Esophagus muscularis mucosa (tissue), 4 donors: ENCODE data around the gene ZNF275.

Experiments used
- EP300 ChIP-seq: sonication (generic); formaldehyde crosslinking; IDR thresholded peaks from one replicate; pipeline ENCODE4 v1.6.1; 2017; ENCODE audit warnings: antibody characterized with exemption
- POLR2A ChIP-seq: fragments of 450-650 bp; IDR thresholded peaks from one replicate; pipeline ENCODE4 v1.6.1; 2017; ENCODE audit warnings: antibody characterized with exemption, moderate library complexity, mild to moderate bottlenecking, low read depth
- TF ChIP-seq, protein P1 (sequence below), 3 experiments: fragments of 200-600 bp in 2 of 3; fragments of 450-650 bp in 1 of 3; sonication (generic) in 2 of 3; IDR thresholded peaks; one replicate each; pipeline ENCODE4 v1.5.1; 2017 to 2019; ENCODE audit warnings: antibody characterized with exemption in 3 of 3, mild to moderate bottlenecking in 2 of 3, moderate library complexity in 1 of 3

- TF ChIP-seq, protein P1, sequence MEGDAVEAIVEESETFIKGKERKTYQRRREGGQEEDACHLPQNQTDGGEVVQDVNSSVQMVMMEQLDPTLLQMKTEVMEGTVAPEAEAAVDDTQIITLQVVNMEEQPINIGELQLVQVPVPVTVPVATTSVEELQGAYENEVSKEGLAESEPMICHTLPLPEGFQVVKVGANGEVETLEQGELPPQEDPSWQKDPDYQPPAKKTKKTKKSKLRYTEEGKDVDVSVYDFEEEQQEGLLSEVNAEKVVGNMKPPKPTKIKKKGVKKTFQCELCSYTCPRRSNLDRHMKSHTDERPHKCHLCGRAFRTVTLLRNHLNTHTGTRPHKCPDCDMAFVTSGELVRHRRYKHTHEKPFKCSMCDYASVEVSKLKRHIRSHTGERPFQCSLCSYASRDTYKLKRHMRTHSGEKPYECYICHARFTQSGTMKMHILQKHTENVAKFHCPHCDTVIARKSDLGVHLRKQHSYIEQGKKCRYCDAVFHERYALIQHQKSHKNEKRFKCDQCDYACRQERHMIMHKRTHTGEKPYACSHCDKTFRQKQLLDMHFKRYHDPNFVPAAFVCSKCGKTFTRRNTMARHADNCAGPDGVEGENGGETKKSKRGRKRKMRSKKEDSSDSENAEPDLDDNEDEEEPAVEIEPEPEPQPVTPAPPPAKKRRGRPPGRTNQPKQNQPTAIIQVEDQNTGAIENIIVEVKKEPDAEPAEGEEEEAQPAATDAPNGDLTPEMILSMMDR (IDR thresholded peaks at IDR 0.05): no peak
- TF ChIP-seq POLR2A: no peak
- no peak for TF ChIP-seq EP300
Observed at GRCh38 chrX:153349952-153350351, 16.0 kb downstream of the ZNF275 start.
